SK-N-SH treated with all-trans-retinoic acid at 6 μM for 48 hours (cell line): ENCODE data around the gene NDOR1.

Experiments used
- ATAC-seq: fragments of 200-7000 bp; cut with Tn5 transposase; 3 replicates; pipeline ENCODE4 v1.9.1; 2020; ENCODE audit warnings: mild to moderate bottlenecking, moderate library complexity
- ARNTL ChIP-seq: fragments of 450-650 bp; formaldehyde crosslinking; IDR thresholded peaks from 2 replicates; pipeline ENCODE4 v1.5.0; 2020; ENCODE audit warnings: low read depth, mild to moderate bottlenecking, moderate library complexity, borderline replicate concordance
- BACH2 ChIP-seq: fragments of 250-450 bp; sonication (Bioruptor Pico); IDR thresholded peaks from 2 replicates; pipeline ENCODE4 v1.9.0; 2021; ENCODE audit warnings: mild to moderate bottlenecking, borderline replicate concordance
- CSDC2 ChIP-seq: fragments of 250-450 bp; sonication (Bioruptor Pico); IDR thresholded peaks from 2 replicates; pipeline ENCODE4 v1.5.0; 2020; ENCODE audit warnings: mild to moderate bottlenecking, moderate library complexity
- CSRNP3 ChIP-seq: fragments of 250-450 bp; sonication (Bioruptor Pico); IDR thresholded peaks from 2 replicates; pipeline ENCODE4 v1.5.1; 2021; ENCODE audit warnings: mild to moderate bottlenecking, moderate library complexity
- ESRRG ChIP-seq: fragments of 250-450 bp; sonication (Bioruptor Pico); IDR thresholded peaks from 2 replicates; pipeline ENCODE4 v1.6.1; 2021; ENCODE audit warnings: mild to moderate bottlenecking
- GLIS3 ChIP-seq: fragments of 250-450 bp; sonication (Bioruptor Pico); IDR thresholded peaks from 2 replicates; pipeline ENCODE4 v1.5.0; 2020; ENCODE audit warnings: mild to moderate bottlenecking, moderate library complexity
- OSR1 ChIP-seq: fragments of 250-450 bp; sonication (Bioruptor Pico); IDR thresholded peaks from 2 replicates; pipeline ENCODE4 v1.8.0; 2022; ENCODE audit warnings: moderate library complexity, mild to moderate bottlenecking, inconsistent platforms
- PATZ1 ChIP-seq: fragments of 250-450 bp; sonication (Bioruptor Pico); IDR thresholded peaks from 2 replicates; pipeline ENCODE4 v1.8.0; 2020; ENCODE audit warnings: mild to moderate bottlenecking, moderate library complexity, borderline replicate concordance
- POU6F1 ChIP-seq: fragments of 250-450 bp; sonication (Bioruptor Pico); IDR thresholded peaks from 2 replicates; pipeline ENCODE4 v1.8.0; 2021; ENCODE audit warnings: low read depth, mild to moderate bottlenecking, moderate library complexity, borderline replicate concordance
- PPARA ChIP-seq: fragments of 250-450 bp; sonication (Bioruptor Pico); IDR thresholded peaks from 2 replicates; pipeline ENCODE4 v1.5.0; 2020; ENCODE audit warnings: mild to moderate bottlenecking, borderline replicate concordance
- RARB ChIP-seq: fragments of 250-450 bp; sonication (Bioruptor Pico); IDR thresholded peaks from 2 replicates; pipeline ENCODE4 v1.8.0; 2021; ENCODE audit warnings: mild to moderate bottlenecking, moderate library complexity
- SNAI2 ChIP-seq: fragments of 250-450 bp; sonication (Bioruptor Pico); IDR thresholded peaks from 2 replicates; pipeline ENCODE4 v1.5.0; 2020; ENCODE audit warnings: mild to moderate bottlenecking, moderate library complexity
- TCF4 ChIP-seq: fragments of 250-450 bp; sonication (Bioruptor Pico); IDR thresholded peaks from 2 replicates; pipeline ENCODE4 v1.8.0; 2021; ENCODE audit warnings: mild to moderate bottlenecking, moderate library complexity, borderline replicate concordance
- TOX ChIP-seq: fragments of 250-450 bp; sonication (Bioruptor Pico); IDR thresholded peaks from 2 replicates; pipeline ENCODE4 v1.8.0; 2021; ENCODE audit warnings: mild to moderate bottlenecking, moderate library complexity, borderline replicate concordance
- ZC3H10 ChIP-seq: fragments of 250-450 bp; sonication (Bioruptor Pico); IDR thresholded peaks from 2 replicates; pipeline ENCODE4 v1.5.1; 2021; ENCODE audit warnings: mild to moderate bottlenecking, moderate library complexity
- ZFP30 ChIP-seq: fragments of 450-650 bp; formaldehyde crosslinking; IDR thresholded peaks from 2 replicates; pipeline ENCODE4 v1.5.0; 2022; ENCODE audit warnings: mild to moderate bottlenecking, moderate library complexity
- ZNF565 ChIP-seq: fragments of 450-650 bp; formaldehyde crosslinking; conservative IDR thresholded peaks from 2 replicates; pipeline ENCODE4 v1.5.0; 2020; ENCODE audit warnings: low read depth, mild to moderate bottlenecking, moderate library complexity
- ZNF70 ChIP-seq: fragments of 450-650 bp; formaldehyde crosslinking; IDR thresholded peaks from 2 replicates; pipeline ENCODE4 v1.5.0; 2020; ENCODE audit warnings: mild to moderate bottlenecking, moderate library complexity
- ZNF8 ChIP-seq: fragments of 450-650 bp; formaldehyde crosslinking; IDR thresholded peaks from 2 replicates; pipeline ENCODE4 v1.5.0; 2020; ENCODE audit warnings: mild to moderate bottlenecking, moderate library complexity
- TF ChIP-seq, protein P1 (sequence below): fragments of 250-450 bp; sonication (Bioruptor Pico); IDR thresholded peaks from 2 replicates; pipeline ENCODE4 v1.5.0; 2020; ENCODE audit warnings: mild to moderate bottlenecking, moderate library complexity
- TF ChIP-seq, protein P2 (sequence below): fragments of 250-450 bp; sonication (Bioruptor Pico); IDR thresholded peaks from 2 replicates; pipeline ENCODE4 v1.5.1; 2020; ENCODE audit warnings: low read depth, mild to moderate bottlenecking, moderate library complexity

NDOR1 gene

DNA sequence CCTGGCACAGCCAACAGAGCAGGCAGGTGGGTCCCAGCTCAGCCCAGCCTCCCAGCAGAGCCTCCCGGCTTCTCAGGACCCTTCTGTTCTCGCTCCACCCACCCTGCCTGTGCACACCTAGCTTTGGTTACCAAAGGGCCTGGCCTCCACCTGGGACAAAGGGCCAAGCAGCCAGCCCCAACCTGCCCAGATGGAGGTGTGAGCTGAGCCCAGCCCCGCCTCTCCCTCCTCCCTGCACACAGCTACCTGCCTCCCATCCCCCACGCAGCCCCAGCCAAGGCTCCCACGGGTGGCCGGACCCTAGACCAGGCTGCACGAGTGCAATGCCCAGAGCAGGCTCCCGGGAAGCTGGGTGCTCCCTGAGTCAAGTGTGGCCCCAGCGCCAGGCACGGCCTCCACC, 10.6 kb upstream of the NDOR1 start (continued):
- no peak for TF ChIP-seq CSDC2 (CRISPR knock-in tag)
- TF ChIP-seq, all 23 proteins: peak for 0

DNA sequence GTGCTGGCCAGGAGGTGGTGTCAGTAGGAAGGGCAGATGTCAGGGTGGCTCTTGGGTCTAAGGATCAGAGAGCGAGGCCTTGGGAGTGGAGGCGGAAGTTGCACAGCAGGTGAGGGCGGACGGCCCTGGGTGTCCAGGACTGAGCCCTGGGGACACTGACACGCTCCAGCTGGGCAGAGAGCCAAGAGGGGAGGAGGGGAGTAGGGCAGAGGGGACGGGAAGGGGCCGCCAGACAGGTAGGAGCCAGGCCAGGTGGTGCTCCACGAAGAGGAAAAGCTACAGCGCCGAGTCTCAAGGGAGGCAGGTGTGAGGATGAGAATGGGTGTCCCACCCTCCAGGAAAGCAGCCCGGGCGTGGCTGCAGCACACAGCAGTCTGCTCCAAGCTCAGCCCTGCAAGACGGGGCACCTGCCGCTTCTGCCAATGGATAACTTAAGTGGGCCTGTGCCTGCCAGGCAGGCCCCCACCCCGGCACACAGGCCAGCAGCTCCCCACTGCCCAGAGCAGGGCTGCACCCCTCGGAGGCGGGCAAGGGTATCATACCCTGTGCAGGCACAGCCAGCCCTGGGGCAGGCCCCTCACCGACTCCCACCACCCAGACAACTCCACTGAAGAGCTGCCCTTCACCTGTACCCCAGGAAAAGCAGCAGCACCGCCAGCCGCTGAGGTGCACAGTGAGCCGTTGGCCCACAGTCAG, 9.8 kb upstream of the NDOR1 start:
- no peak for TF ChIP-seq RARB
- no peak for TF ChIP-seq ARNTL (CRISPR knock-in tag)
- TF ChIP-seq CSDC2 (CRISPR knock-in tag): no peak
- no peak for TF ChIP-seq ZC3H10 (CRISPR knock-in tag)
- TF ChIP-seq POU6F1 (CRISPR knock-in tag): no peak
- no peak for TF ChIP-seq CSRNP3 (CRISPR knock-in tag)
- no peak for TF ChIP-seq PPARA (CRISPR knock-in tag)
- TF ChIP-seq SNAI2 (CRISPR knock-in tag): no peak
- TF ChIP-seq BACH2 (CRISPR knock-in tag): no peak
- no peak for TF ChIP-seq TOX (CRISPR knock-in tag)
- no peak for TF ChIP-seq OSR1 (CRISPR knock-in tag)
- TF ChIP-seq GLIS3: no peak
- TF ChIP-seq, all 23 proteins: peak for 0
- no peak for ATAC-seq

- TF ChIP-seq TCF4 (CRISPR knock-in tag) (no peak), ZC3H10 (CRISPR knock-in tag) (no peak), ESRRG (no peak), POU6F1 (CRISPR knock-in tag) (no peak), TOX (CRISPR knock-in tag) (no peak), ARNTL (CRISPR knock-in tag) (no peak), OSR1 (CRISPR knock-in tag) (no peak), ZNF565 (CRISPR knock-in tag) (no peak), CSDC2 (CRISPR knock-in tag) (no peak), PATZ1 (no peak), ZNF70 (CRISPR knock-in tag) (no peak), PPARA (CRISPR knock-in tag) (no peak), RARB (no peak), CSRNP3 (CRISPR knock-in tag) (no peak), ZNF8 (no peak), GLIS3 (no peak), ZFP30 (no peak)
- TF ChIP-seq, protein P1, sequence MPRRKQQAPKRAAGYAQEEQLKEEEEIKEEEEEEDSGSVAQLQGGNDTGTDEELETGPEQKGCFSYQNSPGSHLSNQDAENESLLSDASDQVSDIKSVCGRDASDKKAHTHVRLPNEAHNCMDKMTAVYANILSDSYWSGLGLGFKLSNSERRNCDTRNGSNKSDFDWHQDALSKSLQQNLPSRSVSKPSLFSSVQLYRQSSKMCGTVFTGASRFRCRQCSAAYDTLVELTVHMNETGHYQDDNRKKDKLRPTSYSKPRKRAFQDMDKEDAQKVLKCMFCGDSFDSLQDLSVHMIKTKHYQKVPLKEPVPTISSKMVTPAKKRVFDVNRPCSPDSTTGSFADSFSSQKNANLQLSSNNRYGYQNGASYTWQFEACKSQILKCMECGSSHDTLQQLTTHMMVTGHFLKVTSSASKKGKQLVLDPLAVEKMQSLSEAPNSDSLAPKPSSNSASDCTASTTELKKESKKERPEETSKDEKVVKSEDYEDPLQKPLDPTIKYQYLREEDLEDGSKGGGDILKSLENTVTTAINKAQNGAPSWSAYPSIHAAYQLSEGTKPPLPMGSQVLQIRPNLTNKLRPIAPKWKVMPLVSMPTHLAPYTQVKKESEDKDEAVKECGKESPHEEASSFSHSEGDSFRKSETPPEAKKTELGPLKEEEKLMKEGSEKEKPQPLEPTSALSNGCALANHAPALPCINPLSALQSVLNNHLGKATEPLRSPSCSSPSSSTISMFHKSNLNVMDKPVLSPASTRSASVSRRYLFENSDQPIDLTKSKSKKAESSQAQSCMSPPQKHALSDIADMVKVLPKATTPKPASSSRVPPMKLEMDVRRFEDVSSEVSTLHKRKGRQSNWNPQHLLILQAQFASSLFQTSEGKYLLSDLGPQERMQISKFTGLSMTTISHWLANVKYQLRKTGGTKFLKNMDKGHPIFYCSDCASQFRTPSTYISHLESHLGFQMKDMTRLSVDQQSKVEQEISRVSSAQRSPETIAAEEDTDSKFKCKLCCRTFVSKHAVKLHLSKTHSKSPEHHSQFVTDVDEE (CRISPR knock-in tag): no peak
- TF ChIP-seq, protein P2, sequence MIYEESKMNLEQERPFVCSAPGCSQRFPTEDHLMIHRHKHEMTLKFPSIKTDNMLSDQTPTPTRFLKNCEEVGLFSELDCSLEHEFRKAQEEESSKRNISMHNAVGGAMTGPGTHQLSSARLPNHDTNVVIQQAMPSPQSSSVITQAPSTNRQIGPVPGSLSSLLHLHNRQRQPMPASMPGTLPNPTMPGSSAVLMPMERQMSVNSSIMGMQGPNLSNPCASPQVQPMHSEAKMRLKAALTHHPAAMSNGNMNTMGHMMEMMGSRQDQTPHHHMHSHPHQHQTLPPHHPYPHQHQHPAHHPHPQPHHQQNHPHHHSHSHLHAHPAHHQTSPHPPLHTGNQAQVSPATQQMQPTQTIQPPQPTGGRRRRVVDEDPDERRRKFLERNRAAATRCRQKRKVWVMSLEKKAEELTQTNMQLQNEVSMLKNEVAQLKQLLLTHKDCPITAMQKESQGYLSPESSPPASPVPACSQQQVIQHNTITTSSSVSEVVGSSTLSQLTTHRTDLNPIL: no peak
- TF ChIP-seq, all 23 proteins: peak for 0
- ATAC-seq: no peak
These were observed 7.2 kb upstream of the NDOR1 start for GRCh38 chr9:137198051-137198901.
